GM12878 (cell line): ENCODE data around the gene SPATA3. TPM values are rescaled to one million over a fixed set of nuclear protein-coding genes. Genes with fewer than 3 reads are reported as not detected.
A peak's percentile ranks its signal among the peaks of the same experiment; 100 is the strongest.

Experiments used
- ATAC-seq: fragments of 200-7000 bp; cut with Tn5 transposase; 3 replicates; pipeline ENCODE4 v1.9.1; 2020; ENCODE audit warnings: mild to moderate bottlenecking, moderate library complexity
- BruUV-seq: library from RNA; stranded (reverse); fragments of 400-500 nt; replicated peaks from 2 replicates; lab custom pipeline; 2021; lab: Mats Ljungman, UMichigan
- CTCF ChIA-PET: fragments of 300-600 bp; sonication (Branson Sonifier 250); formaldehyde crosslinking; extraction: SDS; loops from one replicate; lab custom pipeline; 2021; ENCODE audit warnings: inconsistent platforms; lab: Yijun Ruan, JAX
- POLR2A ChIA-PET: fragments of 350-600 bp; formaldehyde crosslinking; extraction: SDS; loops from one replicate; lab custom pipeline; 2021; ENCODE audit warnings: inconsistent platforms; lab: Charles Lee
- RAD21 ChIA-PET: fragments of 300-600 bp; sonication (Branson Sonifier 250); formaldehyde crosslinking; loops from one replicate; lab custom pipeline; 2023; ENCODE audit warnings: antibody characterized with exemption; ENCODE audit not compliant: unreplicated experiment; lab: Charles Lee
- SMC1A ChIA-PET: fragments of 300-600 bp; sonication (Branson Sonifier 250); formaldehyde crosslinking; loops from one replicate; lab custom pipeline; 2023; ENCODE audit not compliant: unreplicated experiment, uncharacterized antibody; lab: Charles Lee
- DNase-seq: peaks from one replicate; pipeline ENCODE4 v3.0.0-alpha.2; 2011; ENCODE audit warnings: low read depth, low spot score
- FAIRE-seq: peaks from 3 replicates; lab custom pipeline; 2011; peaks lifted over from hg19 to GRCh38; lab: Jason Lieb, UNC
- H2AFZ ChIP-seq: 2 replicates; pipeline ENCODE4 v1.6.0; 2011; ENCODE audit warnings: low read depth, low read length, control low read depth; ENCODE audit not compliant: control insufficient read depth
- H3K27ac ChIP-seq: 2 replicates; pipeline ENCODE4 v1.5.1; 2011; ENCODE audit warnings: control low read depth; ENCODE audit not compliant: control insufficient read depth, insufficient read depth
- H3K27me3 ChIP-seq, 2 experiments: replicated peaks in 1 of 2; 2 replicates each; pipeline versions ENCODE4 v1.6.0 to v1.6.1; 2011; ENCODE audit warnings: low read length in 1 of 2; ENCODE audit not compliant: control insufficient read depth in 2 of 2, insufficient read depth in 2 of 2
- H3K36me3 ChIP-seq, 2 experiments: 2 replicates each; pipeline ENCODE4 v1.5.1; 2011; ENCODE audit warnings: low read length in 1 of 2; ENCODE audit not compliant: control insufficient read depth in 2 of 2, insufficient read depth in 2 of 2
- H3K4me1 ChIP-seq: 2 replicates; pipeline ENCODE4 v1.6.1; 2011; ENCODE audit warnings: mild to moderate bottlenecking, low read length, moderate library complexity, mixed read lengths; ENCODE audit not compliant: control insufficient read depth, insufficient read depth
- H3K4me2 ChIP-seq: 2 replicates; pipeline ENCODE4 v1.6.0; 2011; ENCODE audit warnings: control low read depth; ENCODE audit not compliant: control insufficient read depth, insufficient read depth
- H3K4me3 ChIP-seq: fragments of 200-600 bp; sonication (generic); 2 replicates; pipeline ENCODE4 v1.5.1; 2016
- H3K79me2 ChIP-seq: 2 replicates; pipeline ENCODE4 v1.6.0; 2011; ENCODE audit warnings: low read length; ENCODE audit not compliant: control insufficient read depth, insufficient read depth
- H3K9ac ChIP-seq: 2 replicates; pipeline ENCODE4 v1.8.0; 2011; ENCODE audit warnings: low read length, control low read depth, mixed read lengths; ENCODE audit not compliant: control insufficient read depth, insufficient read depth
- H3K9me3 ChIP-seq: replicated peaks from 3 replicates; pipeline ENCODE4 v1.5.1; 2011; ENCODE audit warnings: mild to moderate bottlenecking, low read length; ENCODE audit not compliant: control insufficient read depth, insufficient read depth
- H4K20me1 ChIP-seq: 2 replicates; pipeline ENCODE4 v1.6.0; 2011; ENCODE audit not compliant: control insufficient read depth, insufficient read depth
- ATF7 ChIP-seq: fragments of 450-650 bp; IDR thresholded peaks from 2 replicates; pipeline ENCODE4 v1.6.1; 2016; ENCODE audit warnings: low read depth, mild to moderate bottlenecking
- BHLHE40 ChIP-seq, 2 experiments: fragments of 450-650 bp in 1 of 2; IDR thresholded peaks; 2 replicates each; pipeline ENCODE4 v1.6.1; 2011 to 2017; ENCODE audit warnings: low read depth in 2 of 2, borderline replicate concordance in 1 of 2, improper control_type of control experiment in 1 of 2, low read length in 1 of 2, mild to moderate bottlenecking in 1 of 2
- IKZF1 ChIP-seq: fragments of 450-650 bp; conservative IDR thresholded peaks from 2 replicates; pipeline ENCODE4 v1.6.1; 2017; ENCODE audit warnings: antibody characterized with exemption, mild to moderate bottlenecking
- MYC ChIP-seq: IDR thresholded peaks from 2 replicates; pipeline ENCODE4 v1.6.1; 2011; ENCODE audit warnings: mild to moderate bottlenecking, low read length, moderate library complexity, inconsistent platforms; ENCODE audit not compliant: insufficient read depth, insufficient replicate concordance, insufficient read length, severe bottlenecking
- NFIC ChIP-seq: IDR thresholded peaks from 2 replicates; pipeline ENCODE4 v1.6.1; 2012; ENCODE audit warnings: low read depth, mild to moderate bottlenecking, inconsistent platforms, low read length, moderate library complexity
- NFYB ChIP-seq: IDR thresholded peaks from 2 replicates; pipeline ENCODE4 v1.6.1; 2011; ENCODE audit warnings: low read depth, mild to moderate bottlenecking, low read length, improper control_type of control experiment, moderate library complexity; ENCODE audit not compliant: insufficient read depth
- POU2F2 ChIP-seq: IDR thresholded peaks from 3 replicates; pipeline ENCODE4 v1.6.1; 2011; ENCODE audit warnings: low read depth, mild to moderate bottlenecking, low read length, borderline replicate concordance
- TARDBP ChIP-seq: IDR thresholded peaks from 2 replicates; pipeline ENCODE4 v1.6.1; 2016; ENCODE audit warnings: borderline replicate concordance
- WGBS: methylation state at CpG from one replicate; pipeline ENCODE4 v1.1.6; 2016; ENCODE audit warnings: low lambda C conversion rate; ENCODE audit not compliant: insufficient replicate concordance, insufficient coverage; ENCODE audit errors: missing lambda C conversion rate; 5-methylcytosine and 5-hydroxymethylcytosine counted together
- in situ Hi-C: fragments of 300-500 bp; cut with MboI; formaldehyde crosslinking; loops from 9 replicates; pipeline ENCODE4 v1.14.3; 2018; ENCODE audit warnings: mixed read lengths
- intact Hi-C: fragments of 100-400 bp; cut with micrococcal nuclease; formaldehyde crosslinking; loops from one replicate; pipeline ENCODE4 v1.14.2; 2022; ENCODE audit not compliant: unreplicated experiment
- polyA plus RNA-seq, 11 experiments: library from polyadenylated mRNA; depleted of rRNA in 4 of 11; unstranded in 6 of 11; stranded (reverse) in 5 of 11; fragments of >200 nt; fragmentation: Nextera tagmentation in 4 of 11; fragmentation: Illumina TruSeq in 1 of 11; extraction: Ambion mirVana in 4 of 11; extraction: Trizol in 1 of 11; gene quantifications; 1 replicate in 1 of 11; 2 replicates in 10 of 11; pipeline versions ENCODE4 v1.2.1 to v1.2.3, GENCODE V29; 2011 to 2016; ENCODE audit warnings: inconsistent platforms in 2 of 11, missing spikeins in 2 of 11, low read depth in 1 of 11
- total RNA-seq, 4 experiments: library from RNA; depleted of rRNA in 3 of 4; stranded (reverse); fragments of >200 nt in 3 of 4; fragmentation: Illumina TruSeq in 1 of 4; extraction: Trizol in 1 of 4; gene quantifications; 2 replicates each; pipeline versions ENCODE4 v1.2.1 to v1.2.3, GENCODE V29; 2013 to 2021

The SPATA3 gene
- total and polyA plus RNA-seq, 10 of the 15 experiments (the other 5 are each of a cell fraction or from before 2014, with no cell fraction given), result not detected

DNA sequence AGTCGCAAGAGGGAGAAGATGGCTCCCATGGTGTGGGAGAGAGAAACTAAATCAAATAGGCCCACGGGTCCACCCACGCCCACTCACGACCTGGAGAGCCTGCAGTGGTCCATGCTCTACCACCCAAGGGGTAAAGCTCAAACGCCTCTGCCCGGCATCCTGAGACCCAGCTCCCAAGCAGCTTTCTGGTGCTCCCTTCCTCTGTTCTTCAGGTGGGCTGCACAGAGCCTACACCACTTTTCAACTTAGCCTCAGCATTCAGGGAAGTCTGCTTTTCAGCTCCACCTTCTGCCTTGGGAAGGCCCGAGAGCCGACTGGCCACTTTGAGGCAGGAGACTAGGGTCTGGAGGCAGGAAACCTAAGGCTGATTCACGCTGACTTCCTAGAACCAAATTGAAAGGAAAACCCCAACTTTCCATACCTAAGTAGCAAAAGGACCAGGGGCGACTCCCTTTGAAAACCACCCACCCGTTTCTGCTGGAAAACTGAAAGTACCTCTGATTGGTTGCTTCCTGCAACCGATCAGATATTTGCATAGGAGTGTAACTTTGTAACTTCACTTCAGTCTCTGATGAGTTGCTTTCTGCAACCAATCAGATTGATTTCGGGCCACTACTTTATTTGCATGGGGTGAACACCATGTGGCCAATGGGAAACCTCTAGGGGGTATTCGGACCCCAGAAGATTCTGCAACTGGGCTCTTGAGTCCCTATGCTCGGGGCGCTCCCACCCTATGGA, 26.8 kb upstream of the SPATA3 start:
- CTCF ChIA-PET, result interaction anchor here (0.6 to 1.5 kb wide), 4 partner anchors 10 to 313 kb away, joined by 3 to 4 read pairs (median 3); no protein-coding TSS in a partner anchor
- no peak for TF ChIP-seq TARDBP
- TF ChIP-seq IKZF1, result 0 out of 2 replicates have a peak, but pooled peaks have one; percentile 14
- 0 out of 2 replicates have a peak, but pooled peaks have one; percentile 9 for TF ChIP-seq NFIC
- no peak for TF ChIP-seq ATF7
- peak; percentile 67 for TF ChIP-seq NFYB
- TF ChIP-seq BHLHE40 (IDR thresholded peaks at IDR 0.05; ENCODE audit: borderline replicate concordance in 1 of 2, low read depth in 2 of 2, low read length in 1 of 2), result no peak
- no peak for TF ChIP-seq MYC
- TF ChIP-seq POU2F2, result peak; percentile 73; the same call in 1 of the 3 replicates
- peak overlapping the region; percentile 36 for H3K4me2 ChIP-seq
- no peak overlapping the region for H3K9ac ChIP-seq
- RAD21 ChIA-PET, result interaction anchor here (6.6 kb wide), 1 partner anchor 17 kb away, joined by 36 read pairs; no protein-coding TSS in a partner anchor
- DNase-seq (no peak), FAIRE-seq (no peak), ATAC-seq (no peak; the same call in 2 of the 3 replicates)
- in situ Hi-C loops (no loop called here), intact Hi-C loops (no loop called here)
- SMC1A ChIA-PET, result interaction anchor here (13.0 to 16.2 kb wide), 2 partner anchors 15 to 18 kb away, joined by 151 to 266 read pairs; no protein-coding TSS in a partner anchor
- peak overlapping the region; percentile 13; the same call in 1 of the 2 replicates for H3K4me3 ChIP-seq
- H3K27me3 ChIP-seq, result no peaks in the 10 kb centered on the region
- H3K27ac ChIP-seq, result peak overlapping the region; percentile 56; the same call in 1 of the 2 replicates
- no peaks in the 10 kb centered on the region for H3K36me3 ChIP-seq
- H3K79me2 ChIP-seq, result no peaks in the 10 kb centered on the region
- peak overlapping the region; percentile 27 for H2AFZ ChIP-seq
- peaks cover 18% of the 10 kb centered on the region for H3K4me1 ChIP-seq
- POLR2A ChIA-PET, result interaction anchor here (2.0 to 10.4 kb wide), 2 partner anchors 13 to 18 kb away, joined by 7 to 192 read pairs; no protein-coding TSS in a partner anchor
- WGBS, result 20% methylated on average over 16 of the region's 16 CpGs
- no peaks in the 10 kb centered on the region for H4K20me1 ChIP-seq
- no peaks in the 10 kb centered on the region; the same call in 2 of the 3 replicates for H3K9me3 ChIP-seq
- BruUV-seq, result no TSS peak
